HEK293T (cell line): ENCODE data around the gene GATA3.

Source experiments
- FOXM1 ChIP-seq: fragments of 450-650 bp; IDR thresholded peaks from 2 replicates; pipeline ENCODE4 v1.6.1; 2017; ENCODE audit warnings: mild to moderate bottlenecking, borderline replicate concordance
- SP1 ChIP-seq: fragments of 450-650 bp; IDR thresholded peaks from 2 replicates; pipeline ENCODE4 v1.6.1; 2017
- TARDBP ChIP-seq: fragments of 450-650 bp; IDR thresholded peaks from 2 replicates; pipeline ENCODE4 v1.6.1; 2016

- TF ChIP-seq TARDBP = no peak
- no peak for TF ChIP-seq FOXM1
- TF ChIP-seq SP1 = no peak
Measured at GRCh38 chr10:8056871-8057331, 2.4 kb downstream of the GATA3 start.
